Esophagus muscularis mucosa (tissue), 4 donors: ENCODE measurements around the gene CRIP2. TPM values are rescaled to one million over a fixed set of nuclear protein-coding genes. Genes with fewer than 3 reads are reported as not detected.

Experiments used
- DNase-seq: peaks from one replicate; pipeline ENCODE4 v3.0.0-alpha.2; 2017; ENCODE audit errors: extremely low spot score
- H3K27ac ChIP-seq, 4 donors: fragments of 200-600 bp; sonication (generic); replicated peaks in 1 of 4; 1 replicate in 3 of 4; 2 replicates in 1 of 4; pipeline ENCODE4 v1.5.1; 2016 to 2019; ENCODE audit warnings: mild to moderate bottlenecking in 1 of 4
- H3K27me3 ChIP-seq, 4 donors: fragments of 200-600 bp; sonication (generic); one replicate each; pipeline versions ENCODE4 v1.5.1 to v1.6.0; 2016 to 2019
- H3K36me3 ChIP-seq, 4 donors: fragments of 200-600 bp; sonication (generic); one replicate each; pipeline ENCODE4 v1.5.1; 2016 to 2019
- H3K4me1 ChIP-seq, 4 donors: fragments of 200-600 bp; sonication (generic); one replicate each; pipeline ENCODE4 v1.5.1; 2016 to 2019
- H3K4me3 ChIP-seq, 4 donors: fragments of 200-600 bp; sonication (generic); 1 replicate in 2 of 4; 2 replicates in 2 of 4; pipeline ENCODE4 v1.5.1; 2016 to 2019; ENCODE audit warnings: mild to moderate bottlenecking in 4 of 4, moderate library complexity in 1 of 4
- H3K9me3 ChIP-seq, 4 donors: fragments of 200-600 bp; sonication (generic); 1 replicate in 3 of 4; 2 replicates in 1 of 4; pipeline ENCODE4 v1.5.1; 2016 to 2019
- CTCF ChIP-seq, 3 experiments: fragments of 200-600 bp in 2 of 3; fragments of 450-650 bp in 1 of 3; sonication (generic) in 2 of 3; IDR thresholded peaks; one replicate each; pipeline ENCODE4 v1.5.1; 2017 to 2019; ENCODE audit warnings: antibody characterized with exemption in 3 of 3, mild to moderate bottlenecking in 2 of 3, moderate library complexity in 1 of 3
- EP300 ChIP-seq: sonication (generic); formaldehyde crosslinking; IDR thresholded peaks from one replicate; pipeline ENCODE4 v1.6.1; 2017; ENCODE audit warnings: antibody characterized with exemption
- POLR2A ChIP-seq: fragments of 450-650 bp; IDR thresholded peaks from one replicate; pipeline ENCODE4 v1.6.1; 2017; ENCODE audit warnings: antibody characterized with exemption, moderate library complexity, mild to moderate bottlenecking, low read depth
- POLR2AphosphoS5 ChIP-seq, 2 donors: sonication (generic); formaldehyde crosslinking; IDR thresholded peaks; one replicate each; pipeline ENCODE4 v1.6.1; 2017; ENCODE audit warnings: antibody characterized with exemption in 2 of 2
- WGBS: methylation state at CpG from one replicate; pipeline ENCODE4 v1.1.5; 2018; 5-methylcytosine and 5-hydroxymethylcytosine counted together
- intact Hi-C: fragments of 100-400 bp; cut with DNase I; formaldehyde crosslinking; loops from one replicate; pipeline ENCODE4 v1.15.1; 2023
- total RNA-seq, 4 donors: library from RNA; depleted of rRNA; stranded (reverse); fragments of >200 nt; gene quantifications; one replicate each; pipeline versions ENCODE4 v1.1.0 to v1.2.1, GENCODE V29; 2016

Gene CRIP2
- total RNA-seq, 4 donors from 2014 or later = 283 to 578 (median 392) TPM

- intact Hi-C loops = no loop called here
- Histone ChIP-seq H3K27me3 (peaks cover 0 to 48% (median 2%) of the 10 kb centered on the region in 4 donors), H3K9me3 (no peaks in the 10 kb centered on the region), H3K4me3 (no peak overlapping the region), H3K4me1 (no peaks in the 10 kb centered on the region), H3K27ac (no peak overlapping the region), H3K36me3 (no peaks in the 10 kb centered on the region)
- no peak for TF ChIP-seq EP300
- DNase-seq = no peak
- 82% methylated on average over 17 of the region's 17 CpGs for WGBS
These were observed 32.6 kb downstream of the CRIP2 start for GRCh38 chr14:105507247-105507646.

GRCh38 chr14:105508069-105508468 lies 33.4 kb downstream of the CRIP2 start:
- no peak for TF ChIP-seq POLR2AphosphoS5 (IDR thresholded peaks at IDR 0.05)
- no peaks in the 10 kb centered on the region for H3K4me1 ChIP-seq
- peaks cover 0 to 52% (median 2%) of the 10 kb centered on the region in 4 donors for H3K27me3 ChIP-seq
- no peaks in the 10 kb centered on the region for H3K9me3 ChIP-seq
- 78% methylated on average over 16 of the region's 16 CpGs for WGBS
- H3K4me3 ChIP-seq = no peak overlapping the region
- H3K36me3 ChIP-seq = no peaks in the 10 kb centered on the region
- no peak overlapping the region for H3K27ac ChIP-seq
- no peak for DNase-seq
- intact Hi-C loops = no loop called here

GRCh38 chr14:105508601-105509000 lies 34.0 kb downstream of the CRIP2 start:
- H3K36me3 ChIP-seq = no peaks in the 10 kb centered on the region
- H3K27ac ChIP-seq = no peak overlapping the region
- peaks cover 0 to 56% (median 2%) of the 10 kb centered on the region in 4 donors for H3K27me3 ChIP-seq
- no peaks in the 10 kb centered on the region for H3K4me1 ChIP-seq
- no peak for DNase-seq
- TF ChIP-seq POLR2AphosphoS5 (IDR thresholded peaks at IDR 0.05) (no peak), EP300 (no peak), CTCF (IDR thresholded peaks at IDR 0.05) (no peak), POLR2A (no peak)
- WGBS = 90% methylated on average over 12 of the region's 12 CpGs
- H3K4me3 ChIP-seq = no peak overlapping the region
- intact Hi-C loops = no loop called here
- H3K9me3 ChIP-seq = no peaks in the 10 kb centered on the region

GRCh38 chr14:105517096-105517495 lies 42.5 kb downstream of the CRIP2 start:
- H3K36me3 ChIP-seq = no peaks in the 10 kb centered on the region
- H3K27me3 ChIP-seq = peaks cover 0 to 30% (median 0%) of the 10 kb centered on the region in 4 donors
- 76% methylated on average over 5 of the region's 5 CpGs for WGBS
- no peaks in the 10 kb centered on the region for H3K4me1 ChIP-seq
- H3K4me3 ChIP-seq = no peak overlapping the region
- no peaks in the 10 kb centered on the region for H3K9me3 ChIP-seq
- no peak for DNase-seq
- no peak for TF ChIP-seq EP300
- no peak for TF ChIP-seq POLR2AphosphoS5 (IDR thresholded peaks at IDR 0.05)
- no peak for TF ChIP-seq CTCF (IDR thresholded peaks at IDR 0.05)
- no peak overlapping the region for H3K27ac ChIP-seq
- intact Hi-C loops = no loop called here

GRCh38 chr14:105519946-105520698 lies 45.5 kb downstream of the CRIP2 start:
- intact Hi-C loops = no loop called here
- Histone ChIP-seq H3K27me3 (peaks cover 0 to 12% (median 0%) of the 10 kb centered on the region in 4 donors), H3K27ac (no peak overlapping the region), H3K4me3 (no peak overlapping the region), H3K4me1 (no peaks in the 10 kb centered on the region), H3K9me3 (no peaks in the 10 kb centered on the region), H3K36me3 (no peaks in the 10 kb centered on the region)
- TF ChIP-seq EP300 = no peak
- TF ChIP-seq POLR2AphosphoS5 (IDR thresholded peaks at IDR 0.05) = no peak
- no peak for TF ChIP-seq POLR2A
- TF ChIP-seq CTCF (IDR thresholded peaks at IDR 0.05) = no peak
- DNase-seq = no peak
- WGBS = 61% methylated on average over 14 of the region's 14 CpGs
